Measurements from ENCODE around the gene MICAL3.

MICAL3 gene

GRCh38 chr22:17743661-17744411 lies 280.5 kb downstream of the MICAL3 start:
- no peak for DNase-seq

DNA sequence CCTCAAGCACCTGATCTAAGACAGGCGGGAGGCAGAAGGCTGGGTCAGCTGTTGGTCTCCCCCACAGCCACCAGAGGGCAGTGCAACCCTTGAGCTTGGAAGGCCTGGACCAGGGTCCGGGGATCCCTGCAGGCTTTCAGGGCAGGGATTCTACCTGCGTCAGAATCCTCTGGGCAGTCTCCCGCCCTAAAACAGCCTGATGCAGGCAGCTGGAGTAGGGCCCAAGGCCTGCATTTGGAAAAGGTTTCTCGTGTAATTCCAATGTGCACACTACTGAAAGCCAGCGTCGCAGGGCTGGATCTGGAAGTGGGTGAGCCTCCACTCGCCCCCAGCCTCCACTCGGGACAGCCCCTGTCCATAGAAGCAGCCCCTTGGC lies 281.8 kb downstream of the MICAL3 start:
- DNase-seq: peak; percentile 27 to 55 (median 50)

DNA sequence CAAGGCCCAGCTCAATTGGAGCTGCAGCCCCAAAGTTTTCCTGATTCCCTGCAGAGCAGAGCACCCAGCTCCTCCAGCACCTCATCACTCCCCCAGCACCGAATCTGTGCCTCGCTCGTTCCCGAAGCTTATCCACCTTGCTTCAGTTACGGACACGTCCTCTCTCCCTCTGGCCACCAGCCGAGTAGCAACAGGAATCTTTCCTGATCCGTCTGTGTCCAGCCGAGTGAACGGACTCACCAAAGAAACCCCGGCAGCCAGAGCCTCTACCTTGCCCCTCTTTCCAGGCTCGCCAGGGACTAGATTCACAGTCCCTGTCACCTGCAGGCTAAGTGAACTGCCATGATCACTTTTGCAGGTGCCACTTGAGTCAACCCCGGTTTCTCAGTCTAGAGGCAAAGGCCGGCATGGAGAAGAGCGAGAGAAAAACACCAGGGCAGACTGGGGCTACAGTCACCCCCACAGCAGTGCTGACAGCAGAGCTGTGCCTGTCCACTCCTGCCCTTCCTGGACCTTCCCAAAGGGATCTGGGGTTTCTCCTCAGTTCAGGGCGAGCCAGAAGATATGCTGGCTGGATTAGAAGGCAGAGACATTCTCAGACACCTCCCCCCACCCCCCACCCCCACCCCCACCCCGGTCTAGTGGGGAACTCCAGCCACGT lies 282.4 kb downstream of the MICAL3 start:
- no peak for DNase-seq

DNA sequence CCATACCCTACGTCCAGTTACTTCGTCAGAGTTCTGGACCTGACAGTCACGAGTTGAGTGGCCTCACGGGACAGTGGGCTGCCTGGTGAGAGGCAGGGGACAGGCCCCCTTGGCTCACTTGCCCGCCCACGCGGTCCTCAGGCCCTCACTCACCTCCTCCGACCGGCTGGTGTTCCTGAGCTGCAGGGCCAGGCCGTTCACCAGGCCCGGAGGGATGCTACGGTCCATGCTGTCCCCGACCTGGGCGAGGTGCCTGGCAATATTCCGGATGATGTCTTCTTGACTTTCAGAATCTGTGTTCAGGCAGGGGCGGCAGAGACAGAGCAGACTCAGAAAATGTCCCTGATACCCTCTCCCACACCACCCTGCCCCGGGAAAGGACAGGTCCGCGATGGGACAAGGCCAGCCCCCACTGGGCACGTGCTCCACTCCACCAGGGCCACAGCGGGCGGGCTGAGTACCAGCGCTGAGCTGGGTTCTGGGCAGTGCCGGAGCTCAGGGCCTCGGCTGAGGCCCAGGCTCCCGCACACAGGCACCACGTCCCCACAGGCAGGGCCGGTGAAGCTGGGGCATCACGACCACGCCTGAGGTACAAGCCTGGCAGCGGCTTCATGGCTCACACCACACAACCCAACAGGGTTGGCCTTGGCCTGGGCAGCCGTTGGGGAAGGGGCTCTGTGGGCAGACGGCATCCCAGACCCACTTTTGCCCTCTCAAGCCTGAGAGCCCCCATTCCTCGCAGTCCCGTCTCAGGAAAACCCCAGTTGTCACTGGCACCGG lies 285.0 kb downstream of the MICAL3 start:
- no peak for DNase-seq

DNA sequence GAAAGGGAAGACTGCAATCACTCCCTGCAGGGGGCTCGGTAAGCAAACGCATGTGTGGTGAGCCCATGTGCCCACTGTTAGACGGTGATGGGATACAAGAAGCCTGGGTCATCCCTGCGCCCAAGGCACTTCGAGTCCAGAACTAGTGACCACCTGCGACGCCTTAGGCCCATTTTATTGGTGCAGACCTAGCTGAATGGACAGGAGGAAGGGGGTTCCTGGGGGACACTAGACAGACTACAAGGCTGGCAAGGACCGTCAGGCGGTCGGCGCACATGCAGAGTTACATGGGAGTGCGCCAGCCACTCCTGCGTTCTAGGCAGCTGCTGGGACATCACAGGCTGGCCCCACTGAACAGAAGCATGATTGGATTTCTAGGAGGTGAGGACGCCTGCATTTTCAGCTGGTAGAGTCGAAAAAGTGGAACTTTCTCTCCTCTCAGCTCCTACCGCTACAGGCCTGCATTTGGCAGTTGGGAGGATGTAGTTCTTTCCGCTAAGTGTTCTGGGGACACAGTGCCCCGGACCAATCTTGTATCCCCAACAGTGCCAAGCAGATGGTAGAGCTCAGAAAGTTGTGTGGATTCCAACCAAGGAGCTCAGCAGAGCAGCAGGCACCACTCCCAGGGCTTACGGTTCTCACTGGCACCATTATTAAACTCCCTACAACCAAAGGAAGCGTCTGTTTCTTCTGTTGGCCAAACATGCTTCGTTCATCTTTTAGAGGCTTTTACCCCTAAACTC lies 285.8 kb downstream of the MICAL3 start:
- no peak for DNase-seq
